Lower leg skin (tissue), 4 donors: ENCODE measurements around the gene S100A13. TPM values are rescaled to one million over a fixed set of nuclear protein-coding genes. Genes with fewer than 3 reads are reported as not detected.

Source experiments
- DNase-seq, 2 donors: peaks; one replicate each; pipeline ENCODE4 v3.0.0-alpha.2; 2019; ENCODE audit warnings: low spot score in 2 of 2
- H3K4me3 ChIP-seq: fragments of 200-600 bp; sonication (generic); 2 replicates; pipeline ENCODE4 v1.5.1; 2017; ENCODE audit warnings: mild to moderate bottlenecking, low read depth; ENCODE audit not compliant: poor library complexity, severe bottlenecking
- CTCF ChIP-seq, 3 donors: fragments of 450-650 bp; IDR thresholded peaks; one replicate each; pipeline ENCODE4 v1.5.1; 2016; ENCODE audit warnings: antibody characterized with exemption in 3 of 3, mild to moderate bottlenecking in 3 of 3, moderate library complexity in 2 of 3
- POLR2A ChIP-seq, 2 donors: fragments of 450-650 bp; IDR thresholded peaks; one replicate each; pipeline ENCODE4 v1.6.1; 2016 to 2017; ENCODE audit warnings: antibody characterized with exemption in 2 of 2, mild to moderate bottlenecking in 1 of 2, moderate library complexity in 1 of 2
- WGBS, 2 donors: methylation state at CpG; one replicate each; pipeline ENCODE4 v1.1.5; 2018; 5-methylcytosine and 5-hydroxymethylcytosine counted together
- intact Hi-C: fragments of 100-400 bp; cut with DNase I; formaldehyde crosslinking; loops from one replicate; pipeline ENCODE4 v1.15.0; 2023; ENCODE audit warnings: low total_unique reads
- total RNA-seq, 4 donors: library from RNA; depleted of rRNA; stranded (reverse); fragments of >200 nt; gene quantifications; one replicate each; pipeline ENCODE4 v1.1.0, GENCODE V29; 2016

Gene S100A13
- total RNA-seq, 4 donors from 2014 or later, result 44.1 to 72.8 (median 47.2) TPM

- no peak for DNase-seq
- intact Hi-C loops, result no loop called here
- 90 to 98% methylated on average over 6 of the region's 6 CpGs for WGBS, 2 donors
- no peak overlapping the region for H3K4me3 ChIP-seq
- TF ChIP-seq POLR2A (IDR thresholded peaks at IDR 0.05), result no peak
- TF ChIP-seq CTCF (IDR thresholded peaks at IDR 0.05), result no peak
Observed at GRCh38 chr1:153619171-153619570, 8.1 kb downstream of the S100A13 start.

DNA sequence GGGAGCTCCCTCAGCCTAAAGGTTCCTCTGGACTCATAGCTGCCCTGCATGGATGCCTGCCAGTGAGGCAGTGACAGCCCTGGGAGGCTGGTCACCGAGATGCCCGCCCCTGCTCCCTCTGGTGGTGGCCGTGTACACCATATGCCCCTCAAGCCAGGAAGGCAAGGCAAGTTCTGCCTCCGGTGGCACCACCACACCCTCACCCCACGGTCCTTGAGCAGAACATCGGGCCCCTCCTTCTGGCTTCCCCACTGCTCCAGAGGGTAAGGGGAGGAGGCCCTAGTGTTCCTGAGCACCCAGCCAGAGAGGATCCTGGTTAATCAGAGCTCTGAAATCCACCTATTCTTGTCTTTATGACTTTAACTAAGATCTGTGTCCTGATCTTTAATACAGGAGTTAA lies 9.6 kb downstream of the S100A13 start:
- TF ChIP-seq POLR2A (IDR thresholded peaks at IDR 0.05), result no peak
- TF ChIP-seq CTCF (IDR thresholded peaks at IDR 0.05), result no peak
- intact Hi-C loops, result no loop called here
- DNase-seq, result peak in 1 of 2 donors; percentile 97
- no peak overlapping the region for H3K4me3 ChIP-seq
- WGBS, 2 donors, result 13 to 60% methylated on average over 6 of the region's 6 CpGs

DNA sequence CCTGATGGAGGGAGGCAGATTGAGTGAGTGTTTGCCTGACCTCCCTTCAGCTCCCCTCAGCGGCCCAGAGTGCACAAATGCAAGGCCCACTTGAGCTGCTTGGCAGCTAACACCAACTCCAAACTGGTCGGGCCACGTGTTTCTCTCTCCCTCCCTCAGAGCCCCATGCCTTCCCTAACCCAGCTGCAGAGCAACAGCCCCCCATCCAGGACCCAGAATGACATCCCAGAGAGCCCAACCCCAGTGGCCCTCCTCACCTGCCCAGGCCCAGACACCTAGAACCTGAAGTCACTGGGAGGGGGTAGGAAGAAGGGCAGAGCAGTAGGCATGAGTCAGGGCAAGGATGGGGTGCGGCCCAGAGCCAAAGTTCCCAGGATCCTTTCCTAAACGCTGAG lies 10.4 kb downstream of the S100A13 start:
- intact Hi-C loops, result no loop called here
- 53 to 69% methylated on average over 4 of the region's 5 CpGs for WGBS, 2 donors
- no peak for DNase-seq
- TF ChIP-seq POLR2A (IDR thresholded peaks at IDR 0.05) (no peak), CTCF (IDR thresholded peaks at IDR 0.05) (no peak)
- no peak overlapping the region for H3K4me3 ChIP-seq

- intact Hi-C loops, result no loop called here
- 37 to 38% methylated on average over 10 of the region's 10 CpGs for WGBS, 2 donors
- peak within 1 kb of the TSS; percentile 6 for H3K4me3 ChIP-seq
- DNase-seq, result peak; percentile 76 to 93
- TF ChIP-seq CTCF (IDR thresholded peaks at IDR 0.05), result no peak
- no peak for TF ChIP-seq POLR2A (IDR thresholded peaks at IDR 0.05)
Observed at GRCh38 chr1:153616144-153616916, 11.0 kb downstream of the S100A13 start, which contains the start of gene S100A14. S100A14 (minus strand) TSS chr1:153616325; CDS start chr1:153615858, 467 bp downstream.

GRCh38 chr1:153615406-153615805 lies 11.9 kb downstream of the S100A13 start:
- no peak for DNase-seq
- H3K4me3 ChIP-seq, result peak overlapping the region; percentile 6
- WGBS, 2 donors, result 55% methylated on average over 2 of the region's 2 CpGs; no CpG with 5 or more reads in 1 of the 2 donors
- no peak for TF ChIP-seq POLR2A (IDR thresholded peaks at IDR 0.05)
- TF ChIP-seq CTCF (IDR thresholded peaks at IDR 0.05), result no peak
- intact Hi-C loops, result no loop called here
